Breast epithelium (tissue), 3 donors: ENCODE measurements around the gene ASIC1.

ENCODE experiments used
- CTCF ChIP-seq, 3 donors: fragments of 450-650 bp; IDR thresholded peaks; one replicate each; pipeline ENCODE4 v1.5.1; 2016 to 2017; ENCODE audit warnings: antibody characterized with exemption in 3 of 3, mild to moderate bottlenecking in 3 of 3, moderate library complexity in 3 of 3
- POLR2A ChIP-seq: fragments of 450-650 bp; IDR thresholded peaks from one replicate; pipeline ENCODE4 v1.6.1; 2016; ENCODE audit warnings: antibody characterized with exemption, mild to moderate bottlenecking, moderate library complexity

- TF ChIP-seq CTCF (IDR thresholded peaks at IDR 0.05) (no peak), POLR2A (no peak)
Observed at GRCh38 chr12:50117057-50117622, 59.7 kb downstream of the ASIC1 start.
